Right forelimb (tissue), 1 donor: ENCODE measurements around the gene TTC7B.
"Not testable (repeated sequence)": the region's sequence is repeated elsewhere in the genome, so short reads cannot be mapped to it uniquely, and the experiment has no call there.

Experiments used
- DNase-seq: peaks from one replicate; pipeline ENCODE4 v3.0.0-alpha.2; 2018

TTC7B gene

DNA sequence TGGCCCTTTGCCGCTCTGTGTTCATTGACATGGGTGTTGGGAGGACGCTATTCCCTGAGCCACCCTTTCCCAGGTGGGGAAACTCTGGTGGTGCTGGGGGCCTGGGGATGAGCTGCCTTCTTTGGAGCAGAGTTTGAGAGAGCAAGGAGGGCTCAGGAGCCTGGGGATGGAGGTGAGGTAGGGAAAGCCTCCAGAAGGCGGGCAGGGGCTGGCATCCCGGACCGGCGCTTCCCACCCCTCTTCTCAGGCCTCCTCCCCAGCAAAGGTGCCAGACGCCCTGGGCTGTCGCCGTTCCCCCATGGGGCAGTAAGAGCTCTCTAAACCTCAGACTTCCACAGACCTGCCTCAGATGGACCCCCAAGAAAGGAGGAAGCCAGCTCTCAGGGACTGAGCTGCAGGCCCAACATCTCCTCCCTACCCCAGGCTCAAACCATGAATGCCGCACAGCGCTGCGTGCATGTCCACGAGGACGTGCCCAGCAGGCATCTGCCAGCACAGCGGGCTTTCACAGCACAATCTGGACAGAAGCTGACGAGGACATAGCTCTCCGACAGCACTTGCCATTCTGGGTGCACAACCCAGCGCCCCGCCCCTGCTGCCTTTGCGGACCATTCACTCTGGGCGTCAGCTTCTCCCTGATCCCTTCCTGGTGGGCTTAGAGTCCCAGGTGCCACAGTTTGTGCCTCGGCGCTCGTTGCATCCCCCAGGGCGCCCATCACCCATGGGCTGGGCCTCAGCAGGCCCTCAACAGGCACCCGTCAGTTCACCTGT lies 14.9 kb upstream of the TTC7B start:
- no peak for DNase-seq

DNA sequence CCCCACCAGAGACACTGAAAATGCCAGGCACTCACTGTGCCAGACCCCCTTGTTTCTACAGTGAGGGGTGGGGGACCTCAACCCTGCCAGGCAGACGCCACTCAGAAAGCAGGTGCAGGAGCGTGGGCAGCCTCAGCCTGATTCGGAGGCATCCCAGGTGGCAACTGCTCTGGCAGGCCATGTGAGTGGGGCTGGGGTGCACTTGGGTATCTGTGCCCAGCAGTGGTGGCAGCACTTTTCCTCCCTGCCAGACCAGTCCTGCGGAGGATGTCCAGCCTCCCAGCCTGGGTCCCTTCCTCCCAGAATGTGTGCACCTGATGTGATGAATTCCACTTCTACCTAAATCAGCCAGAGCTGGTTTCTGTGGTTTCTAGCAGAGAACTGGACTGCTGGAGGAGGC lies 13.4 kb upstream of the TTC7B start:
- no peak for DNase-seq

DNA sequence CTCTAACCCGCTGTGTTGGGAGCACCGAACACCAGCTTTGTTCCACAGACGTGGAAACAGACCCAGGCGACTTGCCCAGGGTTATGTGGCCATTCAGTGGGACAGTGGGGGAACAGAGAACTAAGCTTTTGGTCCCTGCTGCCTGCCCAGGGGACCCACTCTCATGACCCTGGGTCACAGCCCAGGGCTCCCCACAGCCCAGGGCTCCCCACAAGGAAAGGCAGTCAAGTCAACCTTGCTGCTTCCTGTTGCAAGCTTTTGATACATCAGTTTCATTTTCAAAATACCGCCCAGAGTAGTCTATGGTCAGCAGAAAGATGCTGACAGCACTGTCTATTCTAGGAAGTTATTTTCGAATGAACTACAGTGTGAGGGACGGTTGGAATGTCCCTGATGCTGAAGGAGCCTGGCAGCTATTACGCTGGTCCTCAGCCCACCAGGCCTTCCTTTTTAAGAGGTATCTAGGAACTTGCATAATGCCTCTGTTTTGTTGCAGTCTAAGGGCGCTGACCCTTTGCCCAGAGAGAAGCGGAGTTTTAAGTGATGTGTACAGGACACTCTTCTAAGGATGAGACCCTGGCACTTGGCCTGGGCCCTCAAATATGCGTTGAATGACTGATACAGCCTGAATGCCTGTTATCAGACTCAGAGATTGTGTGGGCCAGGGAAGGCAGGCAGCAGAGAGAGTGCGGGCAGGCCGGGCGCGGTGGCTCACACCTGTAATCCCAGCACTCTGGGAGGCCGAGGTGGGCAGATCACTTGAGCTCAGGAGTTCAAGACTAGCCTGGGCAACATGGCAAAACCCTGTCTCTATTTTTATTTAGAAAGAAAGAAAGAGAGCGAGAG lies 12.6 kb upstream of the TTC7B start:
- DNase-seq = no peak

DNA sequence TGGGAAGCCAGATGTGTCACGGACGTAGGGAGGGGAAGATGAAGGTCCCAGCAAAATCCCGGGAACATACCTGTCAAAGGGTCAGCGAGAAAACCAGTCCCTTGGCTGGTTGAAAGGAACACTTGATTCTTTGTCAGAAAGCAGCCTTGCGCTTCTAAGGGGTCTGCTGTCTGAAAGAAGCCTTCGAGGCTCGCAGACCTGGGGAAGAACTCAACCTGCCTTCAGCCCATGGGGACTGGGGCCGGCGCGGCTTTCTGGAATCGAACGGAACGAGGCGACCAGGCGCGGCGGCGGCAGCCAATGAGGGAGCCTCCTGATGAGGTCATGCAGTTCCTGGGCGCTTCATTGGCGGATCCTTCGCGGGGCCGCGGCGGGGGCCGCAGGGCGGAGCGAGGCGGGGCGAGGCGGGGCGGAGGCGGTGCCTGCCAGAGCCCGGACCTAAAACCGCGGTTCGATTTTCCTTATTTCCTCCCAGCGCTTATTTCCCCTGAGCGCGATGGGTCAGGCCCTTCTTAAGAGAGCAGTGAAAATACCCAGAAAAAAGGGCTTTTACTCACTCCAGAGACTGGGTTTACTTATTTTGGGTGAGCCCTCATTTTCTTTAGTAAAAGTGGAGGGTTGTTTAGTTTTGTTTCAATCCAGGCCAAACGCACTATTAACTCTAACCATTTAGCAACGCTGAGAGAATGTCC lies 11.8 kb upstream of the TTC7B start:
- DNase-seq = peak; percentile 96

DNA sequence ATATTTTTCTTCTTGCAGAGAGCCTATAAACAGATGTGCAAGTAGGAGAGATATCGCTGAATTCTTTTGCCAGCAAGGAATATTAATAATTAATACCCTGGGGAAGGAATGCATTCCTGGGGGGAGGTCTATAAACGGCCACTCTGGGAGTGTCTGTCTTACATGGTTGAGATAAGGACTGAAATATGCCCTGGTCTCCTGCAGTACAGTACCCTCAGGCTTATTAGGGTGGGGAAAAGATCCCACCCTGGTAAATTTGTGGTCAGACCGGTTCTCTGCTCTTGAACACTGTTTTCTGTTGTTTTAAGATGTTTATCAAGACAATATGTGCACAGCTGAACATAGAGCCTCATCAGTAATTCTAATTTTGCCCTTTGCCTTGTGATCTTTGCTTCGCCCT lies 7.3 kb upstream of the TTC7B start:
- not testable (repeated sequence) for DNase-seq

DNA sequence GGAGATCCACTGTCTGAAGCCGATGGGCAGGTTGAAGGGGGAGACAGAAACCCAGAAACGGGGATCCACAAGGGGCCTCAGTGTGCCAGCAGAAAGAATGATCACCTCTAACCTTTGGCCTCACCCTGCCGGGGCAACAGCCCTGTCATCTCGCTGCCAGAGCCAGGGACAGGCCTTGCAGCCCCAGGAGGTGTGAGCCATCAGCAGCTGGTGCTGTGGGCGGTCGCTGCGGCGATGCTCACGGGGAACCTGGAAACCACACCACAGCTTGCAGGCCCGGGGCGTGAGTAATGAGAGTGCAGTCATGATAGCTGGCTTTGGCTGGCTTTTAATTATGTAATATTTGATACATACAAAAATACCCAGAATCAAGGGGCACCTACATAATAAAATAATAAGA lies 4.7 kb upstream of the TTC7B start:
- no peak for DNase-seq

DNA sequence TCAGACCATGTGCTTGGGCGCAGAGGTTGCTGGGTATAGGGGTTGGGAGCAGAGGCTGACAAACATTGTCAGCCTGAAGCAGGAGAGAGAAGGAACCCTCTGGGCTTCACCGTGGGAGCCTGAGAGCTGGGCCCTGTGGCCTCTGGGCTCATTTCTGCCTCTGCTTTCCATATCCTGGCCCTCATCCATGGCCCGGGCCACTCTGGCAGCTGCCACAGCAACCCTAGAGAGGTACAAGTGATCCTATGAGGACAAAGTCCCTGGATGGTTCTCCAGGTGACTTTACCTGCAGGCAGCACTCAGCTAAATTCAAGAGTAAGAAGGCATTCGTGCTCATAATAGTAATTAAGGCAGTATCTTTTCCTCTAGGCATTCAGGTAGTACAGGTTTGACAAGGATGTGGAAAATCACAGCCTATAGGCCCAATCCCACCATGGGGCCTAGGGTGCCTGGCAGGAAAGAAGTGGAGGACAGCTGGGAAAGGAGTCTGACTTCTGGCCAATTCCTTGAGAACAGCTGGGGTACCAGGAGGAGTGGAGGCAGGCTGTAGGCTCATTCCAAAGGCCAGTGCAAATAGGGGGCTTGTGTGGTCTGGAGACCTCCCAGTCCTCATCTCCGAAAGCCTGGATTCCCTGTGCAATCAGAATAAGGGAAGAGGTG lies 3.6 kb upstream of the TTC7B start:
- DNase-seq = no peak

DNA sequence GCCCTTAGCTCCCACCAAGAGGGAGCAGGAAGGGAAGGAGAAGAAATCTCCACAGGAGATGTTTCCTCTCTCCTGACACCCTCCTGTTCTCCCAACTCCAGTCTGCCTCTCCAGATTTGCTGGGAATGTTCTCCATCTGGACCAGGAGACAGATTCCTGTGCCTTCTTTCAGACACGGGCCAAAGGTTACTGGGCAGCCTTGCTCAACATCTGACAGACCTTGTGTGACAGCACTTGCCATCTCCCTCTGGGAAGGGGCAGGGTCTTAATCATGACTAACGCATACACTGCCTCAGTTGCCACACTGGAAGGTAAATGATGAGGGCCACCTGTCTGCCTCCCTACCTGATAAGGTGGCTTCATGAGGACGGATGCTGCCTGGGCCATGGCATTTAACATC lies 2.5 kb upstream of the TTC7B start:
- no peak for DNase-seq

DNA sequence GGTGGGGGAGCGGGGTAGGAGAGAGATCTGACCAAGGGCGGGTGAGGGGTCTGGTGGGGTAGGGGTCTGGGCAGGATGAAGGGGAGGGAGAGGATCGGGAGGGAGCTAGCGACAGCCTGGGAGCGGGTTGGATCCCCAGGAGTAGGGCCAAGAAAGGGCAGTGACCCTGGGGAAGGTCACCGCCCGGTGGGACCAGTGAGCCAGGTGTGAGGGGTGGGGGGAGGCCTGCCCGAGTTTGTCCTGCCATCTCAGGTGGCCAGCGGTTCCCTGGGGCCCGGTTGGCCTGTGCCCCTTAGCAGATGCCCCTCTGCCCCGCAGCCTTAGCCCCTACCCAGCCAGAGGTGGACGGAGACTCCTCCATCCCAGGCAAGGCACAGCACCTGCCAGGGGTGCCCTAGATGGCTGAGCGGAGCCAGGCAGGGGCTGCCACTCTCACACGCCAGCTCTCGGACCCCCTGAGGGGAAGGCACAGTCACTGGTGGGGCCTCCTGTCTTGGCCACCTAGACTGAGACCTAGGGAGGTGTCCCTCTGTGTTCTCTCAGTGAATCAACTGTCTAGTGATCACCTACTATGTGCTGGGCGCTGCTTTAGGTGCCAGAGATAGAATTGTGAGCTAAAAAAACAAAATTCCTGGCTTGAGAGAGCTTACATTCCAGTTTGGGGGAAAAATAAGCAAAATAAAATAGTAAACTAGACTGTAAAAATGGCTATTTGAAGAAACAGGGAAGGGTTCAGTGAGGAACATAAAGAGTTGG lies 629 bp upstream of the TTC7B start:
- no peak for DNase-seq

DNA sequence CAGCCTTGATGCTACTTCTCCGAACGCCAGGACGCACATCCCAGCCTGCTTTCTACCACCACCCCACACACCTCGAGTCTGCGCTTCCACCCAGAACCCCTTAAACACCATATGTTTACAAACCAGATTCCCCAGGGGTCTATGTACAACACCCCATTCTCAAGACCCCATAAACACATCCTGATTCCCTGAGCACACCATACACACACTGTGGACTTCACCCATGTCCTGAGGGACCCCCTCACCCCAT lies 733 bp downstream of the TTC7B start:
- DNase-seq = no peak

DNA sequence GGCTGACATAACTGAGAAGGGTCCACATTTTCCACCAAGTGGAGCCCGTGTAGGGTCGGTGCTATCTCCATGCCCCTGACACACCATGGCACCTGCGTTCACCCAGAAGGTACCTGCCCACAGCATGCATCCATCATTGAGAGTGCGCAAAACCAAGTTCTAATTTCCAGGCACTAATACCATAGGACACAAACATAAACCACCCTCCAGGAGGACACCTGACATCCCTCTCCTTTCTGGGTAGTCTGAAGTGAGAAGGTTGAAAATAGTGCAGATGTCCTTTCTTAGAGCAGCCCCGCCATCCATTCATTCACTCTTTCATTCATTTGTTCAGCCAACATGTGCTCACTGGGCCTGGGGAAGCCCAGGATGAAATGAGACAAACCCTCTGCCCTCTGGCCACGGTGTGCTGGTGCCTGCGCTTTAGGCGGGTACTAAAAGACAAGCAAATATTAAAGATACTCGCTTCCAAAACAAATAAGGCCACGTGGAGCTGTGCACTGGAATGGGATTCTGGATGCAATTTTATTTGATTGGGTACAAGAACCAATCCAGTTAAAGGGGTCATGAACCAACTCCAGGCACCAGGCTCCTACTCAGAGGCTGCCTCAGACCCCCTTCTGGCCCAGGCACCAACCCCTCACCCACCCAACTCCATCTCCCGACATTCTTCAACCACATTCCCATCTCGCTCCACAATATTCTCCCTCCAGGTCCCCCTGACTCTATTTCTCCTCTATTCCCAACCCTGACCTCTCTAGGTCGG lies 1.2 kb downstream of the TTC7B start:
- no peak for DNase-seq

DNA sequence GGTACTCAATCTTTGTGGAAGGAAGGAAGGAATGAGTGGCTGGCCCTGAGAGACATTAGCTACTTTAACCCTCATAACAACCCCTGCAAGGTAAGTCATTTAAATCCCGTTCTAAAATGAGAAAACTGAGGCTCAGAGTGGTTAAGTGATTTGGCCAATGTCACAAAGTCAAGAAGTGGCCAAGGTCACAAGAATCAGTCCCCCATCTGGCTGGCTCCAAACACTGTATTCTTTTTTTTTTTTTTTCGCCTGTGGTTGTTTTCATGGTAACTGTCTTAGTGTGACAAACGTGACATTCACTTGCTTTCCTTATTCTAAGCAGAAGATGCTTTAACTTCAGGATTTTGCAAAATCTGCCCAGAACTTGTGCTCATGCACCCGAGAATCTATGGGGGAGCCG lies 2.8 kb downstream of the TTC7B start:
- no peak for DNase-seq

DNA sequence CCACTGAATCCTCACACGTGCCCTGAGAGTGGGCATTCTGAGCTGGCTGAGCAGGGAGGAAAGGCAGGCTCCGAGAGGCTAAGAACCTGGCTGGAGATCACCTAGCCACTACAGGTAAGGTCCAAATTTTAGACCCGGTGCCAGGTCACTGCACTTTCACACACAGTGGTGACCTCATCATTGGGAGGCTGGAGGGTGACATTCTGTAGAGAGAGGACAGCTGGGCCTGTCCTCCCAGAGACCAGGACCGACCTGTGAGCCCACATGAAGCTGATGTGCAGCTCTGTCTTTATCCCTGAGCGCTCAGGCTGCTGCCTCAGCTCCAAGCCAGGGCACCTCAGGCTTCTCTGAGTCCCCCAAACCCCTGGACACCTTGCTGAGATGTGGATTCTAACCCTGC lies 4.1 kb downstream of the TTC7B start:
- no peak for DNase-seq

DNA sequence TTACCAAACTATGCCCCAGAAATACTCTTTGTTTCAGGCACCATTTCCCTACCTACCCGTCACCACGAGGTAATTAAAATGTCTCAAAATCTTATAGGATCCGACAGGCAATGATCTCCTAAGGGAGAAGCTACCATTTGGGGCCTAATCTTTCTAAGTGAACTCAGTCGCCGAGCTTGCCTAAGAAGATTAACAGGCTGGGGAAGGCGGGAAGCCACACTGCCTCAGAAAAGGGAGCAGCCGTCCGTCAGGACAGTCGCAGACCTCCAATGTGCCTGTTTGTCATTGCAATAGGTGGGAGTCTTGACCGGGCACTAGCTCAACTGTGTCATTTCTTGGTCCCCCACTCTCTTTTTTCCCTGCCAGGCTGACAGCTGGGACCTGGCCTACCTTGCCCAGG lies 4.6 kb downstream of the TTC7B start:
- DNase-seq = no peak

DNA sequence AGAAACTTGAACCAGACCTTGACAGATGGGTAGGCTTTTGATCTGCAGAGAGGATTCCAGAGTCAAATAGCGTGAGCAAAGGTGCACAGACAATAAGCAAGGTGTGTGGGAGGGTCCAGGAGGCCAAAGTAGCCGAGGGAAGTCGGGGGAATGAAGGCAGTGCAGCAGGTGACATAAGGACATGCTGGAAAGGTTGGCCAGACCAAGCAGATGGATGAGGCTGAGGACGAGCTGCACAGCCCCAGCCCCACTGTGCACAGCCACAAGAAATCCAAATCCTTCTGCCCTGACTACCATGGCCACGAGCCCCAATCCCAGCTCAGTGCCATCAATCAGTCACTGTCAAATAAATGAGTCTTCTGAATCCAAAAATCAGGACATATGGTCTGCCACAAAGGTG lies 5.4 kb downstream of the TTC7B start:
- DNase-seq = no peak

DNA sequence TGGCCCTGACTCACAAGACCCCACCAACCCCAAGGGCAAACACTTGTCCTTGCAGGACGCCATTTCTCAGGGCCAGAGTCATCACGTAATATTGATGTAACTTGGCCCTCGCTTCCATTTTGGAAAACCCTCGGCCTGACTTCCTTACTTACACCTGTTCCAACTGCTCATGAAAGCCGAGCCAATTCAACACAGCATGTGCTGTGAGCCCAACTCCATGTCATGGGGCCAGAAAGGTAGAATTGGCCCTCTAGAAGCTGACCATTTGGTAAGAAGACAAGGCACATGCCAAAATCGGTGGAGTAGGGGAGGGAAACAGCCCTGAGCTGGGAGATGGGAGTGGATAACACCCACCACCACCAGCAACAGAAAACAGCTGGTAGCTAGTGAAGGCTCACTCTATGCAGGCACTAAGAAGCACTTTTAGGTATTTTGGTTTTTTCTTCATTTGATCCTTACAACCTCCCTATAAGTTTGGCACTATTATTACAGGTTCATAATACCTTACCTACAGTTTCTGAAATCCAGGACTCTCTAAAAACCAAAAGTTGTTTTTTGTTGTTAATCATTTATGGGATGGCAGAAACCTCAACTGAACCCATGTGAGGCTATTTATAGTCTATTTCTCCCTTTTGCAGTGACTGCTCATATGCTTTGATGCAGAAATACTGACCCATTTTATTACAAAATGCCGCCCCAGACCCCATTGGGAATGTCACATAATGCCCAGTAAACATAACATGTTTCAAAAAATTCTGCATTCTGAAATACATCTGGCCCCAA lies 6.5 kb downstream of the TTC7B start:
- DNase-seq = no peak

DNA sequence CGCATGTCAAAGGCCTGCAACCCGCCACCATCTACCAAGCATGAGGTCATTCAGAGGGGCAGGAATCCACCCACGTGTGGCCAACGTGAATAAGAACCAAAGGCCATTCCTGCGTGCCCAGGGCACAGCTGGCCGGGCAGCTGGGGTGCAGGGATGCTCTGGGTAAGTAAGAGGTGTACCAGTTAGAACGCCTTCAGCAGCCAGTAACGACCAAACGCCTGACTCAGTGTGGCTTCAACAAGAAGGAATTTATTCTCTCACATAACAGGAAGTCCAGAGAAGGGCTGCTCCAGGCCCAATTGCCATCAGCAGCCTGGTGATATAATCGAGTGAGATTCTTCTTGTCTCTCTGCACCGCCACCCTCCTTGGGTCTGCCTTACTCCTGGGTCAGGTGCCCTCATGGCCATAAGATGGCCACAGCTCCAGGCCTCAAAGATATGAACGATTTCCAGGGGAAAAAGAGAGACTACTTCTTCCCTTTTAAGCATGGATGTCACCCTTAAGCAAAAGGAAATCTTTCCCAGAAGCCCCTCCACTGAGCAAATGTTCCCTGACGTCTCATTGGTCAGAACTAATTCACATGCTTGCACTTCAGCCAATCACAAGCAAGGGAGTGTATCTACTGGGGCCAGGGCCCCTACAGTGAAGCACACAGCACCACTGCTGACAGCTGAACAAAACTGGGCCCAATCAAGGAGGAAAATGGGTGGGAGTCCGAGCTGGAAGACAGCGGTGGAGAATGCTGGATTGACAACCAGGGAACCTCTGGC lies 7.3 kb downstream of the TTC7B start:
- DNase-seq = no peak

DNA sequence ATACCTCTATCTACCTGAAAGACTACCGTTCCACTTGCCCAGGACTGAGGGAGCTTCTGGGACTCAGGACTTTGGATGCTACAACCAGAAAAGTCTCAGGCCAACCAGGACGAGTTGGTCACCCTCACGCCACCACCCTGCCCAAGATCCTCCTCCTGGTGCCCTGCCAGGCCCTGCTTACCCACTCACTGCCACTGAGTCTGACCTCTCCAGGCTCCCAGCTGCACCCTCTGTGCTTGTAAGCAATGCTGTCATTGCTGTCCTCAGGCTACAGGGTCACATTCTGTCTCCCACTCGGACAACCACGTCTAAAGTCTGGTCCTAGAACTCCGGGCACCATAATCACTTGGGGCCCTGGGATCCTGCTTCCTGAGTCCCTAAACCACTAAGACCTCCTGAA lies 9.2 kb downstream of the TTC7B start:
- DNase-seq = no peak

DNA sequence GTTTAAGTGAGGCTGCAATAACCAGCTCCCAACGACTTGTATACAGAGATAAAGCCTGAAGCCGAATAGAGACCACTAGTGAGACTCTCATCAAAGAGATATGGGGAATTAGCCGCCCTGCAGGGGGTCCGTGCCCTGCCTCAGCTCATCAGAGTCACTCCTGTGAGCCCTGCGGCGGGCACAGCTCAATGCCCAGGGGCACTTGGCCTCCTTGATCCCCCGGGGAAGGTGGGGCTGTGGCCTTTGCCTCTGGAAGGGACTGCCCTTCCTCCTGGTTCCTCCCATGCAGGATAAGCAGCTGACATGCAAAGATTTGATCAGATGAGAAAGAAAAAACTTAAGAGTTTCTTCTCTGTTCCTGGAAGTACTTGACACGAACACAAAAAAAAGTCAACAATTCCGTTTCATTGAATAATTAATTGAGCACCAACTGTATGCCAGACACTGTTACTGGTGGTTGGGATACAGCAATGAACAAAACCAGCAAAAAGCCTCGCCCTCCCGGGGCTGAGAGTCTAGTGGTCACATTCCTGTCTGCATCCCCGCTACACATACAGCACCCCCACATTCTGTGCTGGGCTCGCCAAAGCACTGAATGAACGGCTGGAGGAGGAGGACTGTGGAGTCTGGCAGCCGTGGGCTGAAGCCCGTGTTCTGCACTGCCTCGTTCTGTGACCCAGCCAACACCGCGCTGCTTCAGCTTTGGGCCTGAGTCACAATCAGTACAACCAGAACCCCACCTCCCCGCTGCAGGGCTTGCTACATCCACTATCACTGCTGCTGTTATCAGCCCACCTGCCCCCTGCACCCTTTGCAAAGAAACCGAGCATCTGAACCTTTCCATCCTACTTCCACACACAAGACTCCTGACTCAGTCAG lies 10.3 kb downstream of the TTC7B start:
- DNase-seq = no peak

DNA sequence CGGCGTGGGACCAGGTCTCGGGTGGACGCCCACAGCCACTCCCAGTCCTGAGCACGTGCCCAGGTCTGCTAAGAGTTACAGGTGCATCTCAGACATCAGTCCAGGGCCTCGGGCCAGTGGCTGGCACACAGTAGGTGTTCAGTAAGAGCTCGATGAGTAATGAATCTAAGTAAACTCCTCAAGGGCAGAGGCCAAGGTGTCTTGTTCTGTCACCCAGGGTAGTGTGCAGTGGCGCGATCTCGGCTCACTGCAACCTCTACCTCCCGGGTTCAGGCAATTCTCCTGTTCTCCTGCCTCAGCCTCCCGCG lies 11.2 kb downstream of the TTC7B start:
- DNase-seq = no peak
